ENCODE data around the gene CARTPT.

The CARTPT gene

DNA sequence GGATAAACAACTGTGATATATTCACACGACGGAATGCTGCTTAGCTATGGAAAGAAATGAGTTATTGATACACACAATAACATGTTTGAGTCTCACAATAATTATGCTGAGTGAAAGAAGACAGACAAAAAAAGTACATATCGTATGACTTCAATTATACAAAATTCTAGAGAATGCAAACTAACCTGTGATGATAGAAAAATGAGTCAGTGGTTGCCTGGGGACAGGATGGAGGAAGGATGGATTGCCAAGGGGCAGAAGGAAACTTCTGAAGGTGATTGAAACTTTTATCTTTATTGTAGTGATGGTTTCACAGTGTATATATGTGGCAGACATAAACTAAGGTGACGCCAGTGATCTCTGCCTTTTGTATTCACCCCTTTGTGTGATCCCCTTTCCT, 7.5 kb upstream of the CARTPT start:
- no peak for DNase-seq (ENCODE audit: low read depth)
- no peak overlapping the region for H3K4me3 ChIP-seq (ENCODE audit: low read depth, low read length)
- TF ChIP-seq, protein P1, sequence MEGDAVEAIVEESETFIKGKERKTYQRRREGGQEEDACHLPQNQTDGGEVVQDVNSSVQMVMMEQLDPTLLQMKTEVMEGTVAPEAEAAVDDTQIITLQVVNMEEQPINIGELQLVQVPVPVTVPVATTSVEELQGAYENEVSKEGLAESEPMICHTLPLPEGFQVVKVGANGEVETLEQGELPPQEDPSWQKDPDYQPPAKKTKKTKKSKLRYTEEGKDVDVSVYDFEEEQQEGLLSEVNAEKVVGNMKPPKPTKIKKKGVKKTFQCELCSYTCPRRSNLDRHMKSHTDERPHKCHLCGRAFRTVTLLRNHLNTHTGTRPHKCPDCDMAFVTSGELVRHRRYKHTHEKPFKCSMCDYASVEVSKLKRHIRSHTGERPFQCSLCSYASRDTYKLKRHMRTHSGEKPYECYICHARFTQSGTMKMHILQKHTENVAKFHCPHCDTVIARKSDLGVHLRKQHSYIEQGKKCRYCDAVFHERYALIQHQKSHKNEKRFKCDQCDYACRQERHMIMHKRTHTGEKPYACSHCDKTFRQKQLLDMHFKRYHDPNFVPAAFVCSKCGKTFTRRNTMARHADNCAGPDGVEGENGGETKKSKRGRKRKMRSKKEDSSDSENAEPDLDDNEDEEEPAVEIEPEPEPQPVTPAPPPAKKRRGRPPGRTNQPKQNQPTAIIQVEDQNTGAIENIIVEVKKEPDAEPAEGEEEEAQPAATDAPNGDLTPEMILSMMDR (IDR thresholded peaks at IDR 0.05; ENCODE audit: low read depth, low read length) = no peak
- TF ChIP-seq POLR2A (IDR thresholded peaks at IDR 0.05; ENCODE audit: extremely low read depth, insufficient read length) (no peak), MAX (IDR thresholded peaks at IDR 0.05; ENCODE audit: low read depth, low read length) (no peak), MYC (IDR thresholded peaks at IDR 0.05; ENCODE audit: low read depth, low read length) (no peak)

DNA sequence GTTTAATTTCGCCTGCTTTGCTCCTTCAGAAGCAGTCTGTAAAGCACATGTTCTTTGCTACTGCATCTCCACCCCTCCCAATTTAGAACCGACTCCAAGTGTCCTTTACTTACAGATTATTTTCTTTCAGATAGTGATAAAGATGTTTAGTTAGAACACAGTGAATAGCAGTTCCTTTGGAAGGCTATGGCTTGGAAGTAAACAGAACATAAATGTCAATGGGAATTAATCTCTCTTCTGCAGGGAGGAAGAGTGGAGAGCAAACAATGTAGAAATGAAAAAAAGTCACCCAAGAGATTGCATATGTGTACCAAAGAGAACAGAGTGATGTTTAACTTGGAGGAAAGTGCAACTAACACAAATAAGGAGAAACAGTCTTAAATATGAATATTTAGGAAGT, 4.2 kb upstream of the CARTPT start:
- no peak for TF ChIP-seq POLR2A (IDR thresholded peaks at IDR 0.05; ENCODE audit: extremely low read depth, insufficient read length)
- TF ChIP-seq, protein P1 (IDR thresholded peaks at IDR 0.05; ENCODE audit: low read depth, low read length) = no peak
- no peak for TF ChIP-seq MYC (IDR thresholded peaks at IDR 0.05; ENCODE audit: low read depth, low read length)
- TF ChIP-seq MAX (IDR thresholded peaks at IDR 0.05; ENCODE audit: low read depth, low read length) = no peak
- DNase-seq (ENCODE audit: low read depth) = no peak
- H3K4me3 ChIP-seq (ENCODE audit: low read depth, low read length) = no peak overlapping the region

DNA sequence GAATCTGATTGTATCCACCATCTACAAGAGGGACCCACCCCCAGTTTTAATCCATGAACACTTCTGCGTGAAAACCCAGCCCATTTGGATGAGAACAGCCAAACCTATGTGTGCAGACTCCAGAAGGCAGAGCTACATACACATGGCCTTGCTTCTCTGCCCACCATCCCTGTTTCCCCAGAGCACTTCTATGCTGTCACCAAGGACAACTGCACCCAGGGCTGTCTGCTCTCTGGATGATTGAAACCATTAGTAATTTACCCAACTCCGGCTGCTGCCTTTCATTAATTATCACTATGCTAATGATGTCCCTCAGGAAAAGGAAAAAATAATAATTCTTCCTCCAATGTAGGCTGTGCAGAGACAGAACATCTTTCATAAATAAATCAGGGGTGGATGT, 8.9 kb downstream of the CARTPT start:
- H3K4me3 ChIP-seq (ENCODE audit: low read depth, low read length) = no peak overlapping the region
- no peak for TF ChIP-seq POLR2A (IDR thresholded peaks at IDR 0.05; ENCODE audit: extremely low read depth, insufficient read length)
- TF ChIP-seq MAX (IDR thresholded peaks at IDR 0.05; ENCODE audit: low read depth, low read length) = no peak
- no peak for TF ChIP-seq MYC (IDR thresholded peaks at IDR 0.05; ENCODE audit: low read depth, low read length)
- TF ChIP-seq, protein P1 (IDR thresholded peaks at IDR 0.05; ENCODE audit: low read depth, low read length) = no peak
- DNase-seq (ENCODE audit: low read depth) = no peak

DNA sequence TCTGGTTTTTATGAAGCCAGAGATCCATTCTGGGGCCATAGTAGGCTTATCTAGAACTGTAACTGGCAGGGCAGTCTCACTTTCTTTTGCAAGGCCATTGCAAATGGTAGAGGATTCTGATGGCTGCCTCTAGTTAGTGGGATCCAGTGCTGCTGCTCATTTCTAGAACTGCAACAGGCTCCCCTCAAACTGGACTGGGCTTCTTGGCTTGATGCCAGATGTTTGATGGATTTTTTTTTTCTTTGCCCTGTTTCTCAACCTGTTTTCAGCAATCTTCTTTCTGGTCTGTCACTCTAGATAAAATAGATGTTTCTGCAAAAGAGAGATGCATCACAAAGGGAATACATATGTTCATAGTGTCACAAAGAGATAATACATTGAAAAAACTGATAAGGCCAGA, 11.9 kb downstream of the CARTPT start:
- no peak for DNase-seq (ENCODE audit: low read depth)
- no peak overlapping the region for H3K4me3 ChIP-seq (ENCODE audit: low read depth, low read length)
- TF ChIP-seq, protein P1 (IDR thresholded peaks at IDR 0.05; ENCODE audit: low read depth, low read length) = no peak
- TF ChIP-seq POLR2A (IDR thresholded peaks at IDR 0.05; ENCODE audit: extremely low read depth, insufficient read length) (no peak), MAX (IDR thresholded peaks at IDR 0.05; ENCODE audit: low read depth, low read length) (no peak), MYC (IDR thresholded peaks at IDR 0.05; ENCODE audit: low read depth, low read length) (no peak)

DNA sequence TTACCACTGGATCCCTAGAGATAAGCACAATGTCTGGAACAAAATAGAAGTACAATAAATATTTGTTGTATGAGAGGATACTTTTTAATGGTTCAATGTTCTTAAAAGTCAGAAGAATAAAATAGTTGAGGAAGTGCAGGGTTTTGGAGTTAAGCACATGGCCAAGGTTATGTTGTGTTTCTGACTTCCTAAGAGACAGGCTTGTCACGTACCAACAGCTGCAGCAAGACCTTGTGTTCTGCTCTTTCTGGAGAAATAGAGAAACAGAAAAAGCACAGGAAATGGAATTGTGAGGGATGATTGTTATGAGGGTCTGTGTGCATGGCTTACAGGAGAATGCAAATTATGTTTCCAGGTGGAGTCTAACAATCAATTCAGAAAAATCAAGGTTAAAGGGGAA, 12.9 kb downstream of the CARTPT start:
- no peak for DNase-seq (ENCODE audit: low read depth)
- H3K4me3 ChIP-seq (ENCODE audit: low read depth, low read length) = no peak overlapping the region
- no peak for TF ChIP-seq MAX (IDR thresholded peaks at IDR 0.05; ENCODE audit: low read depth, low read length)
- TF ChIP-seq, protein P1 (IDR thresholded peaks at IDR 0.05; ENCODE audit: low read depth, low read length) = no peak
- no peak for TF ChIP-seq MYC (IDR thresholded peaks at IDR 0.05; ENCODE audit: low read depth, low read length)
- TF ChIP-seq POLR2A (IDR thresholded peaks at IDR 0.05; ENCODE audit: extremely low read depth, insufficient read length) = no peak

DNA sequence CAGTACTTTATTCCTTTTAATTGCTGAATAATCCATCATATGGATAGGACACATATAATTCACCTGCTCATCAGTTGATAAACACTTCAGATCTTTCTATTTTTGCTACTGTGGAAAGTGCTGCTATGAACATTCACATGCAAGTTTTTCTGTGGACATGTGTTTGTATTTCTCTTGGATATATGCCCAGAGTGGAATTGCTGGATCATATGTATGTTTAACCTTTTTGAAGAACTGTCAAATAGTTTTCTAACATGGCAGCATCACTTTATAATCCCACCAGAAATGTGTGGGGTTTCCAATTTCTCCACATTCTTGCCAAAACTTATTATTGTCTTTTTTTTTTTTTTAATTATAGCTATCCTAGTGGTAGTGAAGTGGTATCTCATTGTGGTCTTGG, 15.1 kb downstream of the CARTPT start:
- H3K4me3 ChIP-seq (ENCODE audit: low read depth, low read length) = no peak overlapping the region
- DNase-seq (ENCODE audit: low read depth) = no peak
- TF ChIP-seq, protein P1 (IDR thresholded peaks at IDR 0.05; ENCODE audit: low read depth, low read length) = no peak
- TF ChIP-seq MYC (IDR thresholded peaks at IDR 0.05; ENCODE audit: low read depth, low read length) (no peak), MAX (IDR thresholded peaks at IDR 0.05; ENCODE audit: low read depth, low read length) (no peak), POLR2A (IDR thresholded peaks at IDR 0.05; ENCODE audit: extremely low read depth, insufficient read length) (no peak)
